ENCODE data around the gene KIRREL3.

The KIRREL3 gene

DNA sequence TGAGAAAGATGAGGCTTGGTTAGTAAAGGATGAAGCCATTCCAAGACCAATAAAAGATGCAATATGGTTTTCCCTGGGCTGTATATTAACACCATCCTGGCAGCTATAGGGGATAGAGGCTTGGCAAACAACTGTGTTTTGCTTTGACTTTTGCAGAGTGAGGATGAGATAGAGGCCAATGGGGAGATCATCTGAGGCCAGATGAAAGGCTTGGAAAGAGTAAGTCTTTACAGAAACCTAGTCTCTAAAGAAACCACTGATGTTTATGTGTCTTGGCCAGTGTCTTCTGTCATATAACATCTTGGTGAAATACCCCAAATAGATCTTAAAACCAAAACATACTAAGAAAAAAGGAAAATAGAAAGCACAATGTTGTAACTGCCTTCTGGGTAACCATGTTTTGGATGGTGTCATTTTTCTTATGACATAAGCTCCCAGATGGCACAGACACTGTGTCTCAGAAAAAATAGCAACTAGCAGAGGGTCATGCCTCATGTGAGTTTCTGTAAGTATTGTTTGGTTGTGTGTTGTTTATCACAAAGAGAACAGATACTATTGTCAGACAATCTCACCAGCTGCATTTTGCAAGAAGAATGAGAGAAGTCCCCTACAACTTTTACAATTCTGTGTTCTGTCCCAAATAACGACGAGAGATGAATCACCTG is 339.7 kb downstream of the KIRREL3 start:
- TF ChIP-seq, protein P1, sequence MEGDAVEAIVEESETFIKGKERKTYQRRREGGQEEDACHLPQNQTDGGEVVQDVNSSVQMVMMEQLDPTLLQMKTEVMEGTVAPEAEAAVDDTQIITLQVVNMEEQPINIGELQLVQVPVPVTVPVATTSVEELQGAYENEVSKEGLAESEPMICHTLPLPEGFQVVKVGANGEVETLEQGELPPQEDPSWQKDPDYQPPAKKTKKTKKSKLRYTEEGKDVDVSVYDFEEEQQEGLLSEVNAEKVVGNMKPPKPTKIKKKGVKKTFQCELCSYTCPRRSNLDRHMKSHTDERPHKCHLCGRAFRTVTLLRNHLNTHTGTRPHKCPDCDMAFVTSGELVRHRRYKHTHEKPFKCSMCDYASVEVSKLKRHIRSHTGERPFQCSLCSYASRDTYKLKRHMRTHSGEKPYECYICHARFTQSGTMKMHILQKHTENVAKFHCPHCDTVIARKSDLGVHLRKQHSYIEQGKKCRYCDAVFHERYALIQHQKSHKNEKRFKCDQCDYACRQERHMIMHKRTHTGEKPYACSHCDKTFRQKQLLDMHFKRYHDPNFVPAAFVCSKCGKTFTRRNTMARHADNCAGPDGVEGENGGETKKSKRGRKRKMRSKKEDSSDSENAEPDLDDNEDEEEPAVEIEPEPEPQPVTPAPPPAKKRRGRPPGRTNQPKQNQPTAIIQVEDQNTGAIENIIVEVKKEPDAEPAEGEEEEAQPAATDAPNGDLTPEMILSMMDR (IDR thresholded peaks at IDR 0.05; ENCODE audit: insufficient read depth, missing control alignments): no peak
- no peak for FAIRE-seq
- no peak for DNase-seq (ENCODE audit: insufficient read length, low spot score)

GRCh38 chr11:126660321-126660720 is 340.2 kb downstream of the KIRREL3 start:
- TF ChIP-seq, protein P1 (IDR thresholded peaks at IDR 0.05; ENCODE audit: insufficient read depth, missing control alignments): no peak
- DNase-seq (ENCODE audit: insufficient read length, low spot score): no peak
- no peak for FAIRE-seq

- DNase-seq (ENCODE audit: insufficient read length, low spot score) (no peak), FAIRE-seq (no peak)
- TF ChIP-seq, protein P1 (IDR thresholded peaks at IDR 0.05; ENCODE audit: insufficient read depth, missing control alignments): no peak
Measured at GRCh38 chr11:126658306-126659056, 342.1 kb downstream of the KIRREL3 start.

DNA sequence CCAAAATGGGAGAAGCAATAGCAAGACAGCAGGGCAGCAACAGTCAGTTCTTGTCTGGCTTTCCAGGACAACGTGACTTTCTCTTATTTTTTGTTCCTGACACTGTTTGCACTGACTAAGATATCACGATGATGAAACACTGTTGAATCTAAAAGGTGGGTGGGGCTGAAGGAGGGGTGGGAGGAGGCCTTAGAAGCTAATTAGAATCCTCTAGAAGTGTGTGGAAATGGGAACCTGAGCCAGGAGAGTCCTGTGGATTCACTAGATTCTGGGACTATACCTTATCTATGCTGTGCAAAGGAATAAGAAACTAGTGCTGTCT is 344.8 kb downstream of the KIRREL3 start:
- no peak for FAIRE-seq
- TF ChIP-seq, protein P1 (IDR thresholded peaks at IDR 0.05; ENCODE audit: insufficient read depth, missing control alignments): no peak
- no peak for DNase-seq (ENCODE audit: insufficient read length, low spot score)

DNA sequence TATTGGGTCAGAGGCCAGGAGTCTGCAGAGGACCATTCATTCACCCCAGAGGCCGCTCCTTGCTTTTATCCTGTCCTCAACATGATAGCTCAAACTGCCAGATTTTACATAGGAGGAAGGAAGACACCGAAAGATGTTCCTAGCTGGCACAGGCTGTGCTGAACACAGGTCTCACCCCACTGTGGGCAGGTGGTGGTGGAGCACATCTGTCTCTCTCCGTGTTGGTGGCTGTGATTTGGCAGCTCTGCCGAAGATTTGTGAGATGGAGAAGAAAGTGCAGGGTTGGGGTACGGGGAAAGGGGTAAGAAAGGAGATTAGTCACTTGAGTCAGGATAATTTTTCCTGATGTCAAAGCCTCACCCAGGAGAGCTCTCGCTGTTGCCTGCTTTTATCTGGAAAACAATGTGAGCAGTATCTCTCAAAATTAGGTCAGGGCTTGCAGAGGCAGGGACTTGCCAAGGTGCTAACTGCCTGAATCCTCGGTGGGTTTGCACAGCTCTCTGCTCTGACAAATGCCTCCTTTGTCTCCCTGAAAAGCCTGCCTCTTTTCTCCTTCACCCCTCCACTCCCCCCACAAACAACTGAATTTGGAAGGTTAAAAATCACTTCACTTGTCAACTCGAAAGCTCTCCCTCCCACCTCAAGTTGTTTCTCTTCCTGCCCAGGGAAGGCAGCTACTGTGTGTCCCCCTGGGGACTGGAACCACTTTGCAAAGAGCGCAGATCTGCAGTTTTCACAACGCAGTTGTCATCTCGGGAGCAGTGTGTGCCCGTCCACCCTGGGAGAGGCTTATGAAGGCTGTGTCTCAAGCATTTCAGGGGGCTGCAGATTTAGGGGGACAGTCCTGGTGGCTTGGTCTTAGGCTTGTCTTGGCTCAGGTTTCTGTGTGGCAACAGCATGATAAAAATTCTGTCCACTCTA is 345.4 kb downstream of the KIRREL3 start:
- TF ChIP-seq, protein P1 (IDR thresholded peaks at IDR 0.05; ENCODE audit: insufficient read depth, missing control alignments): no peak
- FAIRE-seq: no peak

DNA sequence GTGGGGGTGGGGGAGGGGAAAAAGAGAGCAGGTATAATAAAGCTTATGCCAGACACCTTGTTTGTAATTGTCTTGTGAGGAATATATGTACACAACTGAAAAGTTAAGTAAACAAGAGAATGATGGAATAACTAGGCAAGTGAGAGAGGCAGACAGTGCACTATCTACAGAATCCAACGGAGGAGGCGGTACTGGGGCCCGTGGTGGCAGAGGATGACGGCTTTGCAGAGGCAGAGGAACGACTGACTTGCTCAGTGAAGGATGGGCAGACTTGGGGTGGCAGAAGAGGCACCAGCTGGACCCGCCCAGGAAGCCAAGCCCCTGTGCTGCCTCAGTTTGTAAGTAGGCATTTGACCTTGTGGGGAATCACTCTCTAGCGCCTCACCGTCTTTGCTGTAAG is 347.5 kb downstream of the KIRREL3 start:
- DNase-seq (ENCODE audit: insufficient read length, low spot score) (no peak), FAIRE-seq (no peak)
- TF ChIP-seq, protein P1 (IDR thresholded peaks at IDR 0.05; ENCODE audit: insufficient read depth, missing control alignments): no peak

More for the DNA sequence above, 345.4 kb downstream of the KIRREL3 start:
- DNase-seq (ENCODE audit: insufficient read length, low spot score): no peak

All from D721Med (cell line).